SK-N-SH (cell line): ENCODE results near the gene JMJD6. TPM values are rescaled to one million over a fixed set of nuclear protein-coding genes. Genes with fewer than 3 reads are reported as not detected.

ENCODE experiments used
- CTCF ChIA-PET: fragments of 300-600, 350-600 bp; formaldehyde crosslinking; extraction: SDS; loops from one replicate; lab custom pipeline; 2021; lab: Yijun Ruan, JAX
- POLR2A ChIA-PET: fragments of 350-600 bp; sonication (Branson Sonifier 250); formaldehyde crosslinking; extraction: SDS; loops from one replicate; lab custom pipeline; 2020; ENCODE audit warnings: antibody characterized with exemption, inconsistent platforms; lab: Yijun Ruan, JAX
- DNase-seq: peaks from one replicate; pipeline ENCODE4 v3.0.0; 2012
- H2AFZ ChIP-seq: fragments of 200-600 bp; sonication (generic); 2 replicates; pipeline ENCODE4 v1.8.1; 2016; ENCODE audit warnings: antibody characterized with exemption, mild to moderate bottlenecking, low read depth
- H3F3A ChIP-seq: fragments of 200-600 bp; sonication (generic); replicated peaks from 2 replicates; pipeline ENCODE3; 2016; ENCODE audit warnings: antibody characterized with exemption, mild to moderate bottlenecking; ENCODE audit not compliant: insufficient read depth
- H3K27ac ChIP-seq, 2 experiments: fragments of 200-500 bp in 1 of 2; fragments of 200-600 bp in 1 of 2; sonication (Bioruptor generic) in 1 of 2; sonication (generic), shearing (Covaris generic) in 1 of 2; 2 replicates each; pipeline versions ENCODE4 v1.5.1 to v1.6.1; 2014 to 2016; ENCODE audit warnings: low read depth in 2 of 2, inconsistent platforms in 1 of 2, low read length in 1 of 2, mild to moderate bottlenecking in 1 of 2, mixed read lengths in 1 of 2
- H3K27me3 ChIP-seq: fragments of 200-600 bp; sonication (generic), shearing (Covaris generic); 2 replicates; pipeline ENCODE4 v1.6.1; 2016; ENCODE audit warnings: mixed run types; ENCODE audit not compliant: insufficient read depth
- H3K36me3 ChIP-seq, 2 experiments: fragments of 200-500 bp in 1 of 2; fragments of 200-600 bp in 1 of 2; sonication (Bioruptor generic) in 1 of 2; sonication (generic) in 1 of 2; replicated peaks in 1 of 2; 2 replicates each; pipeline versions ENCODE3 to v1.5.1; 2014 to 2016; ENCODE audit warnings: low read length in 1 of 2, mild to moderate bottlenecking in 1 of 2; ENCODE audit not compliant: insufficient read depth in 2 of 2, control insufficient read depth in 1 of 2
- H3K4me1 ChIP-seq, 2 experiments: fragments of 200-500 bp in 1 of 2; fragments of 200-600 bp in 1 of 2; sonication (Bioruptor generic) in 1 of 2; sonication (generic), shearing (Covaris generic) in 1 of 2; 2 replicates each; pipeline versions ENCODE4 v1.5.1 to v1.6.1; 2014 to 2016; ENCODE audit warnings: low read depth in 1 of 2, low read length in 1 of 2, mixed run types in 1 of 2; ENCODE audit not compliant: insufficient read depth in 2 of 2, control insufficient read depth in 1 of 2
- H3K4me2 ChIP-seq: fragments of 200-600 bp; sonication (generic), shearing (Covaris generic); 2 replicates; pipeline ENCODE4 v1.6.1; 2017; ENCODE audit warnings: mixed run types
- H3K4me3 ChIP-seq, 2 experiments: fragments of 200-500 bp in 1 of 2; fragments of 200-600 bp in 1 of 2; sonication (Bioruptor generic) in 1 of 2; sonication (generic), shearing (Covaris generic) in 1 of 2; 2 replicates each; pipeline versions ENCODE4 v1.5.1 to v1.8.1; 2014 to 2016; ENCODE audit warnings: low read depth in 2 of 2, inconsistent platforms in 1 of 2, low read length in 1 of 2, mild to moderate bottlenecking in 1 of 2, mixed read lengths in 1 of 2, moderate library complexity in 1 of 2
- H3K79me2 ChIP-seq: fragments of 200-600 bp; sonication (generic); 2 replicates; pipeline ENCODE4 v1.8.1; 2017; ENCODE audit warnings: mild to moderate bottlenecking; ENCODE audit not compliant: insufficient read depth
- H3K9ac ChIP-seq: fragments of 200-600 bp; sonication (generic); 2 replicates; pipeline ENCODE4 v1.6.1; 2017; ENCODE audit warnings: mixed run types
- H3K9me2 ChIP-seq: fragments of 200-600 bp; sonication (generic); 2 replicates; pipeline ENCODE4 v1.6.1; 2017; ENCODE audit warnings: mixed run types
- H3K9me3 ChIP-seq: fragments of 200-600 bp; sonication (generic); 2 replicates; pipeline ENCODE4 v1.6.1; 2017; ENCODE audit warnings: mixed run types, mild to moderate bottlenecking, moderate library complexity
- H4K20me1 ChIP-seq: fragments of 200-600 bp; sonication (generic); 2 replicates; pipeline ENCODE4 v1.6.1; 2017; ENCODE audit warnings: mild to moderate bottlenecking, mixed run types; ENCODE audit not compliant: insufficient read depth
- CHD2 ChIP-seq: fragments of 150-350 bp; IDR thresholded peaks from 2 replicates; pipeline ENCODE4 v1.6.1; 2018; ENCODE audit warnings: low read length; ENCODE audit not compliant: partially characterized antibody
- EP300 ChIP-seq, 2 experiments: IDR thresholded peaks; 2 replicates each; pipeline versions ENCODE4 v1.4.0 to v1.6.1; 2012; ENCODE audit warnings: borderline replicate concordance in 1 of 2, low read depth in 1 of 2, low read length in 1 of 2
- EZH2phosphoT487 ChIP-seq: fragments of 200-600 bp; sonication (generic); IDR thresholded peaks from 2 replicates; pipeline ENCODE4 v1.6.1; 2017; ENCODE audit warnings: low read depth, mixed run types, mild to moderate bottlenecking, antibody characterized with exemption, moderate library complexity, borderline replicate concordance
- FOSL2 ChIP-seq: IDR thresholded peaks from 2 replicates; pipeline ENCODE4 v1.4.0; 2012; ENCODE audit warnings: low read depth, mild to moderate bottlenecking, moderate library complexity, borderline replicate concordance
- FOXM1 ChIP-seq: IDR thresholded peaks from 2 replicates; pipeline ENCODE4 v1.4.0; 2012; ENCODE audit warnings: low read depth, mild to moderate bottlenecking
- MAX ChIP-seq: IDR thresholded peaks from 2 replicates; pipeline ENCODE4 v1.4.0; 2012; ENCODE audit warnings: low read depth
- NFIC ChIP-seq: IDR thresholded peaks from 2 replicates; pipeline ENCODE4 v1.4.0; 2012; ENCODE audit warnings: borderline replicate concordance
- RAD21 ChIP-seq: IDR thresholded peaks from 2 replicates; pipeline ENCODE4 v1.6.1; 2012; ENCODE audit warnings: mild to moderate bottlenecking, low read length
- REST ChIP-seq: IDR thresholded peaks from 2 replicates; pipeline ENCODE4 v1.6.1; 2012; ENCODE audit warnings: mild to moderate bottlenecking, low read depth, low read length, moderate library complexity
- RFX5 ChIP-seq: IDR thresholded peaks from 2 replicates; pipeline ENCODE4 v1.6.1; 2012; ENCODE audit warnings: mild to moderate bottlenecking, improper control_type of control experiment, low read length
- RXRA ChIP-seq: IDR thresholded peaks from 2 replicates; pipeline ENCODE4 v1.4.0; 2012; ENCODE audit warnings: low read depth, mild to moderate bottlenecking, borderline replicate concordance
- TAF1 ChIP-seq: IDR thresholded peaks from 2 replicates; pipeline ENCODE4 v1.6.1; 2012; ENCODE audit warnings: low read depth, mild to moderate bottlenecking, low read length, moderate library complexity, borderline replicate concordance
- TCF12 ChIP-seq: IDR thresholded peaks from 2 replicates; pipeline ENCODE4 v1.4.0; 2012
- USF1 ChIP-seq: IDR thresholded peaks from 2 replicates; pipeline ENCODE4 v1.4.0; 2012; ENCODE audit warnings: low read depth, borderline replicate concordance
- YY1 ChIP-seq: IDR thresholded peaks from 2 replicates; pipeline ENCODE4 v1.4.0; 2012; ENCODE audit warnings: low read depth, mild to moderate bottlenecking
- WGBS: methylation state at CpG from one replicate; pipeline ENCODE4 v1.1.6; 2017; ENCODE audit warnings: low lambda C conversion rate; 5-methylcytosine and 5-hydroxymethylcytosine counted together
- polyA plus RNA-seq, 3 experiments: library from polyadenylated mRNA; depleted of rRNA; stranded (reverse); fragments of >200 nt; gene quantifications; 2 replicates each; pipeline ENCODE4 v1.2.3, GENCODE V29; 2012

Gene JMJD6
- polyA plus RNA-seq, 1 of the 3 experiments (the other 2 are of a cell fraction), result 23.3 TPM

- no peaks in the 10 kb centered on the region for H4K20me1 ChIP-seq
- no peaks in the 10 kb centered on the region for H3K79me2 ChIP-seq
- WGBS, result 94% methylated on average over 4 of the region's 4 CpGs
- H3K36me3 ChIP-seq, result peaks cover 1 to 16% of the 10 kb centered on the region in 2 experiments
- no peak overlapping the region for H3K4me2 ChIP-seq
- H3K27me3 ChIP-seq, result no peaks in the 10 kb centered on the region
- H3K4me1 ChIP-seq, result no peaks in the 10 kb centered on the region
- no peak overlapping the region for H3K9ac ChIP-seq
- TF ChIP-seq EP300 (IDR thresholded peaks at IDR 0.05; ENCODE audit: borderline replicate concordance in 1 of 2, low read depth in 1 of 2, low read length in 1 of 2) (no peak), TCF12 (no peak)
- H3F3A ChIP-seq, result no peaks in the 10 kb centered on the region
- H2AFZ ChIP-seq, result no peak overlapping the region
- H3K9me2 ChIP-seq, result no peaks in the 10 kb centered on the region
- H3K4me3 ChIP-seq, result no peak overlapping the region
- DNase-seq, result no peak
- ChIA-PET POLR2A (interaction anchor here (0.6 kb wide), 1 partner anchor 14 kb away, joined by 5 read pairs; the partner anchor contains the start of gene MFSD11), CTCF (interaction anchor here (1.1 kb wide), 1 partner anchor 21 kb away, joined by 3 read pairs; no protein-coding TSS in a partner anchor)
- no peak overlapping the region for H3K27ac ChIP-seq
- no peaks in the 10 kb centered on the region for H3K9me3 ChIP-seq
Measured at GRCh38 chr17:76752006-76752405, 25.6 kb upstream of the JMJD6 start.

- Histone ChIP-seq H3K27me3 (no peaks in the 10 kb centered on the region), H3K9ac (no peak overlapping the region), H3K36me3 (peaks cover 2 to 19% of the 10 kb centered on the region in 2 experiments), H3K4me2 (no peak overlapping the region), H2AFZ (no peak overlapping the region), H3K9me3 (no peaks in the 10 kb centered on the region), H3K4me3 (no peak overlapping the region), H3K79me2 (no peaks in the 10 kb centered on the region), H3F3A (no peaks in the 10 kb centered on the region), H3K4me1 (no peaks in the 10 kb centered on the region), H4K20me1 (no peaks in the 10 kb centered on the region), H3K9me2 (no peaks in the 10 kb centered on the region), H3K27ac (no peak overlapping the region)
- DNase-seq, result no peak
- WGBS, result 84% methylated on average over 3 of the region's 3 CpGs
- TF ChIP-seq REST (no peak), CHD2 (no peak), USF1 (no peak), RAD21 (no peak), YY1 (no peak), RXRA (no peak), TAF1 (no peak), FOSL2 (no peak), TCF12 (no peak), EZH2phosphoT487 (no peak), MAX (no peak), NFIC (no peak), FOXM1 (no peak), RFX5 (no peak)
- ChIA-PET POLR2A (interaction anchor here (0.7 kb wide), 1 partner anchor 1753 kb away, joined by 3 read pairs; no protein-coding TSS in a partner anchor), CTCF (interaction anchor here (0.7 to 1.1 kb wide), 2 partner anchors 21 to 30 kb away, joined by 3 read pairs; no protein-coding TSS in a partner anchor)
Measured at GRCh38 chr17:76751416-76751993, 25.1 kb upstream of the JMJD6 start.
